ENCODE measurements around the gene SPSB3. TPM values are rescaled to one million over a fixed set of nuclear protein-coding genes. Genes with fewer than 3 reads are reported as not detected.

SPSB3 gene
- total and polyA plus RNA-seq, 4 donors: 27.7 to 60.5 (median 37.8) TPM

GRCh38 chr16:1762879-1763520 lies 19.4 kb downstream of the SPSB3 start (continued):
- TF ChIP-seq EGR1 (IDR thresholded peaks at IDR 0.05; ENCODE audit: low read depth in 2 of 2): no peak

- DNase-seq (ENCODE audit: low spot score): no peak
- 96% methylated on average over 30 of the region's 30 CpGs for WGBS
- no peaks in the 10 kb centered on the region for H3K27me3 ChIP-seq (ENCODE audit: control insufficient read depth in 4 of 4, insufficient read depth in 4 of 4, low read length in 3 of 4)
- no peak overlapping the region for H3K27ac ChIP-seq (ENCODE audit: low read depth in 1 of 2, low read length in 2 of 2)
- H3K4me3 ChIP-seq (ENCODE audit: low read depth in 1 of 3, low read length in 3 of 3): no peak overlapping the region
- H3K9ac ChIP-seq (ENCODE audit: low read depth in 1 of 2, low read length in 2 of 2): no peak overlapping the region
- no peaks in the 10 kb centered on the region for H3K9me3 ChIP-seq (ENCODE audit: control insufficient read depth in 4 of 4, low read length in 3 of 4)
- peaks cover 9 to 60% (median 18%) of the 10 kb centered on the region in 4 donors for H3K36me3 ChIP-seq (ENCODE audit: control insufficient read depth in 4 of 4, insufficient read depth in 3 of 4, low read depth in 1 of 4, low read length in 3 of 4)
- TF ChIP-seq RXRA (IDR thresholded peaks at IDR 0.05) (no peak), JUND (IDR thresholded peaks at IDR 0.05) (no peak), NR2F2 (IDR thresholded peaks at IDR 0.05) (no peak), RAD21 (IDR thresholded peaks at IDR 0.05) (no peak), GABPA (IDR thresholded peaks at IDR 0.05 in 1 of 2, conservative IDR thresholded peaks at IDR 0.05 in 1 of 2) (no peak), YY1 (IDR thresholded peaks at IDR 0.05) (no peak), FOXA1 (IDR thresholded peaks at IDR 0.05) (no peak), ATF3 (IDR thresholded peaks at IDR 0.05) (no peak), MAX (IDR thresholded peaks at IDR 0.05) (no peak)
- TF ChIP-seq, protein P1, sequence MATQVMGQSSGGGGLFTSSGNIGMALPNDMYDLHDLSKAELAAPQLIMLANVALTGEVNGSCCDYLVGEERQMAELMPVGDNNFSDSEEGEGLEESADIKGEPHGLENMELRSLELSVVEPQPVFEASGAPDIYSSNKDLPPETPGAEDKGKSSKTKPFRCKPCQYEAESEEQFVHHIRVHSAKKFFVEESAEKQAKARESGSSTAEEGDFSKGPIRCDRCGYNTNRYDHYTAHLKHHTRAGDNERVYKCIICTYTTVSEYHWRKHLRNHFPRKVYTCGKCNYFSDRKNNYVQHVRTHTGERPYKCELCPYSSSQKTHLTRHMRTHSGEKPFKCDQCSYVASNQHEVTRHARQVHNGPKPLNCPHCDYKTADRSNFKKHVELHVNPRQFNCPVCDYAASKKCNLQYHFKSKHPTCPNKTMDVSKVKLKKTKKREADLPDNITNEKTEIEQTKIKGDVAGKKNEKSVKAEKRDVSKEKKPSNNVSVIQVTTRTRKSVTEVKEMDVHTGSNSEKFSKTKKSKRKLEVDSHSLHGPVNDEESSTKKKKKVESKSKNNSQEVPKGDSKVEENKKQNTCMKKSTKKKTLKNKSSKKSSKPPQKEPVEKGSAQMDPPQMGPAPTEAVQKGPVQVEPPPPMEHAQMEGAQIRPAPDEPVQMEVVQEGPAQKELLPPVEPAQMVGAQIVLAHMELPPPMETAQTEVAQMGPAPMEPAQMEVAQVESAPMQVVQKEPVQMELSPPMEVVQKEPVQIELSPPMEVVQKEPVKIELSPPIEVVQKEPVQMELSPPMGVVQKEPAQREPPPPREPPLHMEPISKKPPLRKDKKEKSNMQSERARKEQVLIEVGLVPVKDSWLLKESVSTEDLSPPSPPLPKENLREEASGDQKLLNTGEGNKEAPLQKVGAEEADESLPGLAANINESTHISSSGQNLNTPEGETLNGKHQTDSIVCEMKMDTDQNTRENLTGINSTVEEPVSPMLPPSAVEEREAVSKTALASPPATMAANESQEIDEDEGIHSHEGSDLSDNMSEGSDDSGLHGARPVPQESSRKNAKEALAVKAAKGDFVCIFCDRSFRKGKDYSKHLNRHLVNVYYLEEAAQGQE (IDR thresholded peaks at IDR 0.05): no peak
- TF ChIP-seq, protein P2, sequence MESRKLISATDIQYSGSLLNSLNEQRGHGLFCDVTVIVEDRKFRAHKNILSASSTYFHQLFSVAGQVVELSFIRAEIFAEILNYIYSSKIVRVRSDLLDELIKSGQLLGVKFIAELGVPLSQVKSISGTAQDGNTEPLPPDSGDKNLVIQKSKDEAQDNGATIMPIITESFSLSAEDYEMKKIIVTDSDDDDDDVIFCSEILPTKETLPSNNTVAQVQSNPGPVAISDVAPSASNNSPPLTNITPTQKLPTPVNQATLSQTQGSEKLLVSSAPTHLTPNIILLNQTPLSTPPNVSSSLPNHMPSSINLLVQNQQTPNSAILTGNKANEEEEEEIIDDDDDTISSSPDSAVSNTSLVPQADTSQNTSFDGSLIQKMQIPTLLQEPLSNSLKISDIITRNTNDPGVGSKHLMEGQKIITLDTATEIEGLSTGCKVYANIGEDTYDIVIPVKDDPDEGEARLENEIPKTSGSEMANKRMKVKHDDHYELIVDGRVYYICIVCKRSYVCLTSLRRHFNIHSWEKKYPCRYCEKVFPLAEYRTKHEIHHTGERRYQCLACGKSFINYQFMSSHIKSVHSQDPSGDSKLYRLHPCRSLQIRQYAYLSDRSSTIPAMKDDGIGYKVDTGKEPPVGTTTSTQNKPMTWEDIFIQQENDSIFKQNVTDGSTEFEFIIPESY (IDR thresholded peaks at IDR 0.05): no peak
- no peaks in the 10 kb centered on the region for H3K4me1 ChIP-seq (ENCODE audit: control insufficient read depth in 4 of 4, insufficient read depth in 4 of 4, low read length in 3 of 4)
Observed at GRCh38 chr16:1762196-1762878, 20.0 kb downstream of the SPSB3 start.

- Histone ChIP-seq H3K27me3 (ENCODE audit: control insufficient read depth in 4 of 4, insufficient read depth in 4 of 4, low read length in 3 of 4) (no peaks in the 10 kb centered on the region), H3K4me3 (ENCODE audit: low read depth in 1 of 3, low read length in 3 of 3) (no peak overlapping the region), H3K9me3 (ENCODE audit: control insufficient read depth in 4 of 4, low read length in 3 of 4) (no peaks in the 10 kb centered on the region), H3K36me3 (ENCODE audit: control insufficient read depth in 4 of 4, insufficient read depth in 3 of 4, low read depth in 1 of 4, low read length in 3 of 4) (peaks cover 9 to 56% (median 18%) of the 10 kb centered on the region in 4 donors), H3K9ac (ENCODE audit: low read depth in 1 of 2, low read length in 2 of 2) (no peak overlapping the region), H3K27ac (ENCODE audit: low read depth in 1 of 2, low read length in 2 of 2) (no peak overlapping the region), H3K4me1 (ENCODE audit: control insufficient read depth in 4 of 4, insufficient read depth in 4 of 4, low read length in 3 of 4) (no peaks in the 10 kb centered on the region)
- no peak for TF ChIP-seq TAF1 (conservative IDR thresholded peaks at IDR 0.05)
- 97% methylated on average over 15 of the region's 15 CpGs for WGBS
- DNase-seq (ENCODE audit: low spot score): no peak
Observed at GRCh38 chr16:1761751-1762150, 20.6 kb downstream of the SPSB3 start.

Measured in liver (tissue), 9 donors.